ENCODE measurements around the gene KCNK16. TPM values are rescaled to one million over a fixed set of nuclear protein-coding genes. Genes with fewer than 3 reads are reported as not detected.

The KCNK16 gene
- total and polyA plus RNA-seq, 4 donors, result not detected

GRCh38 chr6:39335780-39336545 is 13.5 kb upstream of the KCNK16 start:
- no peak overlapping the region for H3K27ac ChIP-seq (ENCODE audit: low read depth in 1 of 2, low read length in 1 of 2)
- ATAC-seq (ENCODE audit: insufficient read depth, low FRiP score), result no peak

DNA sequence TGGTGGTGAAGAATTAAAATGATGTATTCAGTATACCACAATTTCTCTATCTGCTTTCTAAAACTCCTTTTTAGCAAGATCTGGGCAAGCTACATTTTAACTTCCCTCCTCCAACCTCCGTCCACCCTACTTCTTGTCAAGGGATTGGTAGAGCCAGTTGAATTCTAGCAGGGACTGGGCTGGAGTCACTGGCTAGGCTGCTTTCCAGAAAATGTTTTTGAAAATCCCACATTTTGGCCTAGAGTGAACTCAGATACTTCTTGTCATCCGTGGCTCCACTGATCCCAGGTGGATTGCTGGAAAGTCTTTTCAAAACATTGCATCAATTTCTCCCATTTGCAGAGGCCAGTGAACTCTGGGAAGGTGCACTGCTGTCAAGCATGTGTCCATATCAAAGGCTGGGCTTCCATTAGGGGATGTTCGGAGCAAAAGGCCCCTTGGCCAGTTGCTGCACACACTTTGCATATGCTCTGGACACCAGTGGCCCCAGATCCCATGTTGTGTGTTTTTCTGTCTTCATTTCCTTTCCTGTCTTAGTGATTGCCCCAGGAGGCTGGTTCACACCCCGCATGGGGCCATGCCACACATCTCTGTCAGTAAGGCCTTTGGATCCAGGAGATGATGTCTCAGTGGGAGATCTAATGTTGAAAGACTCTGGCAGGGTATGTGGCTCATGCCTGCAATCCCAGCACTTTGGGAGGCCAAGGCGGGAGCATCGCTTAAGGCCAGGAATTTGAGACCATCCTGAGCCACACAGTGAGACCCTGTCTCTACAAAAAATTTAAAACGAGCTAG is 11.3 kb upstream of the KCNK16 start:
- H3K9ac ChIP-seq (ENCODE audit: insufficient read depth in 1 of 2, low read length in 2 of 2), result no peak overlapping the region
- no peak overlapping the region for H3K4me3 ChIP-seq
- H3K36me3 ChIP-seq (ENCODE audit: control insufficient read depth in 4 of 4, insufficient read depth in 4 of 4, low read length in 4 of 4), result no peaks in the 10 kb centered on the region
- H3K4me1 ChIP-seq (ENCODE audit: control insufficient read depth in 5 of 5, insufficient read depth in 5 of 5, low read length in 5 of 5), result peaks cover 0 to 12% (median under 1%) of the 10 kb centered on the region in 5 donors
- no peaks in the 10 kb centered on the region for H3K9me3 ChIP-seq (ENCODE audit: control insufficient read depth in 4 of 4, insufficient read depth in 3 of 4, low read length in 3 of 4)
- TF ChIP-seq CTCF (IDR thresholded peaks at IDR 0.05; ENCODE audit: control extremely low read depth, extremely low read depth), result no peak
- no peak for DNase-seq
- no peak overlapping the region for H3K27ac ChIP-seq (ENCODE audit: low read depth in 1 of 2, low read length in 1 of 2)
- no peaks in the 10 kb centered on the region for H3K27me3 ChIP-seq (ENCODE audit: control insufficient read depth in 3 of 3, insufficient read depth in 3 of 3, low read length in 2 of 3)
- 82 to 88% methylated on average over 7 of the region's 7 CpGs for WGBS, 2 donors
- ATAC-seq (ENCODE audit: insufficient read depth, low FRiP score), result no peak

More at GRCh38 chr6:39335780-39336545, 13.5 kb upstream of the KCNK16 start:
- DNase-seq, result no peak
- no peak overlapping the region for H3K4me3 ChIP-seq
- TF ChIP-seq CTCF (IDR thresholded peaks at IDR 0.05; ENCODE audit: control extremely low read depth, extremely low read depth), result no peak
- no peaks in the 10 kb centered on the region for H3K36me3 ChIP-seq (ENCODE audit: control insufficient read depth in 4 of 4, insufficient read depth in 4 of 4, low read length in 4 of 4)
- no peaks in the 10 kb centered on the region for H3K9me3 ChIP-seq (ENCODE audit: control insufficient read depth in 4 of 4, insufficient read depth in 3 of 4, low read length in 3 of 4)
- WGBS, 2 donors, result 14 to 37% methylated on average over 5 of the region's 5 CpGs
- H3K4me1 ChIP-seq (ENCODE audit: control insufficient read depth in 5 of 5, insufficient read depth in 5 of 5, low read length in 5 of 5), result peaks cover 0 to 29% (median 18%) of the 10 kb centered on the region in 5 donors
- no peak overlapping the region for H3K9ac ChIP-seq (ENCODE audit: insufficient read depth in 1 of 2, low read length in 2 of 2)
- H3K27me3 ChIP-seq (ENCODE audit: control insufficient read depth in 3 of 3, insufficient read depth in 3 of 3, low read length in 2 of 3), result no peaks in the 10 kb centered on the region

DNA sequence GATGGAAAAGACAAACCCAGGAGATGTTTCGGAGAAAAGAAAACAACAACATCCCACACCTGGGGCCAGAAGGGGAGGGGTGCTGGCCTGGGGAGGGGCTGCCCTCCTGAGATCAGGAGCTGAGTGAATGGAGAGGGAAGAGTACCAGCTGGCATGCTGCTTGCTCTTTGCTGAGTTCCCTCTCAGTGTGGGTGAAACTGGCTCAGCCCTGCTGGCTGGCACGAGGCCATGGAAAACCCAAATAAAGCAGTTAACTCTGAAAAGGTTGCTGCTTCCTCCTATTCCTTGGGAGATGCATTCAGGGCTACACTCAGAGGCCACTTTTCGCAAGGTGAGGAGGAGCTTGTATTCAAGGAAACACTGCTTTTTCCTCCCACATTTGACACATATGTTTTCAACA is 8.0 kb upstream of the KCNK16 start:
- peaks cover 0 to 16% (median 3%) of the 10 kb centered on the region in 5 donors for H3K4me1 ChIP-seq (ENCODE audit: control insufficient read depth in 5 of 5, insufficient read depth in 5 of 5, low read length in 5 of 5)
- peak; percentile 34 to 69 (median 46) for DNase-seq
- H3K36me3 ChIP-seq (ENCODE audit: control insufficient read depth in 4 of 4, insufficient read depth in 4 of 4, low read length in 4 of 4), result no peaks in the 10 kb centered on the region
- no peak overlapping the region for H3K9ac ChIP-seq (ENCODE audit: insufficient read depth in 1 of 2, low read length in 2 of 2)
- no peak for TF ChIP-seq CTCF (IDR thresholded peaks at IDR 0.05; ENCODE audit: control extremely low read depth, extremely low read depth)
- WGBS, 2 donors, result 37 to 42% methylated on average over 3 of the region's 3 CpGs
- H3K27me3 ChIP-seq (ENCODE audit: control insufficient read depth in 3 of 3, insufficient read depth in 3 of 3, low read length in 2 of 3), result no peaks in the 10 kb centered on the region
- no peak for ATAC-seq (ENCODE audit: insufficient read depth, low FRiP score)
- no peak overlapping the region for H3K27ac ChIP-seq (ENCODE audit: low read depth in 1 of 2, low read length in 1 of 2)
- H3K4me3 ChIP-seq, result no peak overlapping the region
- no peaks in the 10 kb centered on the region for H3K9me3 ChIP-seq (ENCODE audit: control insufficient read depth in 4 of 4, insufficient read depth in 3 of 4, low read length in 3 of 4)

Data from lung (tissue), 12 donors.